NCI-H1436 treated with DMSO at 0.1 percent for 48 hours (cell line): ENCODE measurements around the gene PSMB9.

Source experiments
- DNase-seq: peaks from one replicate; lab custom pipeline; 2025; lab: John Stamatoyannopoulos, UW

PSMB9 gene

GRCh38 chr6:32908897-32909296, 54.9 kb downstream of the PSMB9 start:
- no peak for DNase-seq
